IMR-90 (cell line): ENCODE measurements around the gene IFNA17. TPM values are rescaled to one million over a fixed set of nuclear protein-coding genes. Genes with fewer than 3 reads are reported as not detected.

ENCODE experiments used
- ATAC-seq: fragments of 200-7000 bp; cut with Tn5 transposase; 2 replicates; pipeline ENCODE4 v1.9.1; 2020; ENCODE audit warnings: low read depth, mild to moderate bottlenecking, moderate library complexity
- BruUV-seq: library from RNA; stranded (reverse); fragments of 400-500 nt; replicated peaks from 2 replicates; lab custom pipeline; 2021; lab: Mats Ljungman, UMichigan
- CTCF ChIA-PET: fragments of 300-600 bp; formaldehyde crosslinking; extraction: SDS; loops from one replicate; lab custom pipeline; 2021; ENCODE audit warnings: antibody characterized with exemption; lab: Yijun Ruan, JAX
- POLR2A ChIA-PET: fragments of 300-600 bp; sonication (Branson Sonifier 250); formaldehyde crosslinking; loops from one replicate; lab custom pipeline; 2022; ENCODE audit warnings: antibody characterized with exemption; ENCODE audit not compliant: unreplicated experiment; lab: Charles Lee
- DNase-seq: peaks from one replicate; pipeline ENCODE4 v3.0.0; 2013
- H2AFZ ChIP-seq: replicated peaks from 2 replicates; pipeline ENCODE3; 2013; ENCODE audit warnings: low read length, mild to moderate bottlenecking; ENCODE audit not compliant: poor library complexity
- H2AK5ac ChIP-seq: 2 replicates; pipeline ENCODE4 v1.6.1; 2013; ENCODE audit warnings: low read depth, low read length, inconsistent platforms
- H2AK9ac ChIP-seq: replicated peaks from 2 replicates; pipeline ENCODE3; 2013; ENCODE audit warnings: mild to moderate bottlenecking, low read depth, low read length, moderate library complexity; ENCODE audit not compliant: poor library complexity
- H2BK120ac ChIP-seq: 2 replicates; pipeline ENCODE4 v1.6.1; 2013; ENCODE audit warnings: low read depth, low read length, inconsistent platforms
- H2BK15ac ChIP-seq: 3 replicates; pipeline ENCODE4 v1.6.1; 2013; ENCODE audit warnings: low read depth, low read length, inconsistent platforms
- H2BK20ac ChIP-seq: 2 replicates; pipeline ENCODE4 v1.6.1; 2013; ENCODE audit warnings: low read depth, mild to moderate bottlenecking, inconsistent platforms, low read length, moderate library complexity
- H2BK5ac ChIP-seq: 2 replicates; pipeline ENCODE4 v1.6.1; 2013; ENCODE audit warnings: mild to moderate bottlenecking, low read depth, low read length, inconsistent platforms; ENCODE audit not compliant: poor library complexity, severe bottlenecking
- H3K14ac ChIP-seq: replicated peaks from 2 replicates; pipeline ENCODE4 v1.6.1; 2013; ENCODE audit warnings: low read depth, low read length, inconsistent platforms
- H3K18ac ChIP-seq: 2 replicates; pipeline ENCODE4 v1.6.1; 2013; ENCODE audit warnings: low read depth, low read length, control low read depth
- H3K23ac ChIP-seq: 2 replicates; pipeline ENCODE4 v1.6.1; 2013; ENCODE audit warnings: low read depth, low read length, inconsistent platforms
- H3K27ac ChIP-seq: 2 replicates; pipeline ENCODE4 v1.5.1; 2013; ENCODE audit warnings: mild to moderate bottlenecking, control low read depth, low read length; ENCODE audit not compliant: insufficient read depth
- H3K27me3 ChIP-seq: 2 replicates; pipeline ENCODE4 v1.6.1; 2013; ENCODE audit warnings: low read length; ENCODE audit not compliant: control insufficient read depth, insufficient read depth
- H3K36me3 ChIP-seq: 2 replicates; pipeline ENCODE4 v1.6.1; 2013; ENCODE audit warnings: low read length, mixed read lengths; ENCODE audit not compliant: control insufficient read depth, insufficient read depth
- H3K4ac ChIP-seq: 2 replicates; pipeline ENCODE4 v1.6.1; 2013; ENCODE audit warnings: low read depth, low read length, inconsistent platforms
- H3K4me1 ChIP-seq: 2 replicates; pipeline ENCODE4 v1.6.1; 2013; ENCODE audit warnings: low read length, mixed read lengths; ENCODE audit not compliant: control insufficient read depth, insufficient read depth
- H3K4me2 ChIP-seq: 2 replicates; pipeline ENCODE4 v1.6.1; 2013; ENCODE audit warnings: low read depth, mild to moderate bottlenecking, control low read depth, low read length, moderate library complexity
- H3K4me3 ChIP-seq: 2 replicates; pipeline ENCODE4 v1.5.1; 2013; ENCODE audit warnings: low read depth, mild to moderate bottlenecking, control low read depth, low read length, moderate library complexity; ENCODE audit not compliant: insufficient read depth
- H3K56ac ChIP-seq: 2 replicates; pipeline ENCODE4 v1.6.1; 2013; ENCODE audit warnings: low read length, inconsistent platforms; ENCODE audit not compliant: insufficient read depth; ENCODE audit errors: extremely low read depth
- H3K79me1 ChIP-seq, 2 experiments: 2 replicates each; pipeline ENCODE4 v1.6.1; 2013; ENCODE audit warnings: low read length in 2 of 2, inconsistent platforms in 1 of 2, low read depth in 1 of 2
- H3K9ac ChIP-seq: 2 replicates; pipeline ENCODE4 v1.6.1; 2013; ENCODE audit warnings: low read depth, low read length, control low read depth
- H3K9me1 ChIP-seq: 2 replicates; pipeline ENCODE4 v1.6.1; 2013; ENCODE audit warnings: low read length, inconsistent platforms; ENCODE audit not compliant: insufficient read depth
- H3K9me3 ChIP-seq: 2 replicates; pipeline ENCODE4 v1.6.1; 2013; ENCODE audit warnings: low read length; ENCODE audit not compliant: control insufficient read depth, insufficient read depth
- H4K20me1 ChIP-seq: 2 replicates; pipeline ENCODE4 v1.6.1; 2013; ENCODE audit warnings: low read length, inconsistent platforms; ENCODE audit not compliant: insufficient read depth
- H4K5ac ChIP-seq: 2 replicates; pipeline ENCODE4 v1.6.1; 2013; ENCODE audit warnings: mild to moderate bottlenecking, low read depth, low read length, control low read depth
- H4K8ac ChIP-seq, 2 experiments: 2 replicates each; pipeline ENCODE4 v1.6.1; 2013; ENCODE audit warnings: low read depth in 2 of 2, low read length in 2 of 2, control low read depth in 1 of 2, inconsistent platforms in 1 of 2
- H4K91ac ChIP-seq: 2 replicates; pipeline ENCODE4 v1.6.1; 2013; ENCODE audit warnings: low read depth, low read length, inconsistent platforms; ENCODE audit not compliant: insufficient read depth
- CEBPB ChIP-seq: IDR thresholded peaks from 2 replicates; pipeline ENCODE4 v1.6.1; 2012; ENCODE audit warnings: low read depth, low read length, improper control_type of control experiment
- CHD1 ChIP-seq: IDR thresholded peaks from 2 replicates; pipeline ENCODE4 v1.6.1; 2012; ENCODE audit warnings: low read depth, low read length, improper control_type of control experiment
- FOS ChIP-seq: fragments of 150-350 bp; IDR thresholded peaks from 2 replicates; pipeline ENCODE4 v1.6.1; 2016; ENCODE audit warnings: low read depth, low read length
- MAFK ChIP-seq: IDR thresholded peaks from 2 replicates; pipeline ENCODE4 v1.6.1; 2012; ENCODE audit warnings: low read depth, low read length, improper control_type of control experiment
- MAZ ChIP-seq: IDR thresholded peaks from 2 replicates; pipeline ENCODE4 v1.6.1; 2012; ENCODE audit warnings: low read depth, mild to moderate bottlenecking, low read length, improper control_type of control experiment, moderate library complexity, borderline replicate concordance
- MXI1 ChIP-seq: IDR thresholded peaks from 2 replicates; pipeline ENCODE4 v1.6.1; 2012; ENCODE audit warnings: low read depth, mild to moderate bottlenecking, low read length, moderate library complexity, borderline replicate concordance
- POLR2A ChIP-seq: IDR thresholded peaks from 2 replicates; pipeline ENCODE4 v1.6.1; 2012; ENCODE audit warnings: mild to moderate bottlenecking, low read depth, low read length
- RAD21 ChIP-seq: IDR thresholded peaks from 2 replicates; pipeline ENCODE4 v1.6.1; 2012; ENCODE audit warnings: low read length, improper control_type of control experiment
- RCOR1 ChIP-seq: IDR thresholded peaks from 2 replicates; pipeline ENCODE4 v1.6.1; 2012; ENCODE audit warnings: mild to moderate bottlenecking, low read length, improper control_type of control experiment; ENCODE audit not compliant: insufficient replicate concordance
- SMC3 ChIP-seq: fragments of 150-350 bp; IDR thresholded peaks from 2 replicates; pipeline ENCODE4 v1.6.1; 2016; ENCODE audit warnings: low read depth, mild to moderate bottlenecking, antibody characterized with exemption, low read length, moderate library complexity
- WGBS, 2 experiments: methylation state at CpG; one replicate each; pipeline versions ENCODE4 v1.1.5 to v1.1.7; 2013; ENCODE audit warnings: missing lambda C conversion rate in 2 of 2; ENCODE audit not compliant: insufficient read length in 1 of 2; ENCODE audit errors: extremely low coverage in 2 of 2; 5-methylcytosine and 5-hydroxymethylcytosine counted together
- dilution Hi-C: fragments of 300-500 bp; cut with HindIII; formaldehyde crosslinking; loops from one replicate; pipeline ENCODE4 v1.14.3; 2018; ENCODE audit warnings: low sequenced_read_pairs; ENCODE audit not compliant: unreplicated experiment
- in situ Hi-C: fragments of 300-500 bp; cut with MboI; formaldehyde crosslinking; loops from 3 replicates; pipeline ENCODE4 v1.14.3; 2019; ENCODE audit warnings: low sequenced_read_pairs, inconsistent platforms, mixed read lengths
- intact Hi-C: fragments of 100-400 bp; cut with micrococcal nuclease; formaldehyde crosslinking; loops from 2 replicates; pipeline ENCODE4 v1.10.0; 2022
- polyA plus RNA-seq, 3 experiments: library from polyadenylated mRNA; depleted of rRNA; stranded (reverse); fragments of >200 nt; gene quantifications; 2 replicates each; pipeline ENCODE4 v1.2.3, GENCODE V29; 2012; ENCODE audit warnings: low replicate concordance in 1 of 3
- total RNA-seq: library from RNA; depleted of rRNA; stranded (reverse); fragments of >200 nt; gene quantifications from 2 replicates; pipeline ENCODE4 v1.2.3, GENCODE V29; 2012
- TF ChIP-seq, protein P1 (sequence below): conservative IDR thresholded peaks from 2 replicates; pipeline ENCODE4 v1.5.1; 2012; ENCODE audit warnings: mild to moderate bottlenecking, low read depth, low read length, improper control_type of control experiment

Gene IFNA17
- total and polyA plus RNA-seq, 2 of the 4 experiments (the other 2 are of a cell fraction), result not detected

DNA sequence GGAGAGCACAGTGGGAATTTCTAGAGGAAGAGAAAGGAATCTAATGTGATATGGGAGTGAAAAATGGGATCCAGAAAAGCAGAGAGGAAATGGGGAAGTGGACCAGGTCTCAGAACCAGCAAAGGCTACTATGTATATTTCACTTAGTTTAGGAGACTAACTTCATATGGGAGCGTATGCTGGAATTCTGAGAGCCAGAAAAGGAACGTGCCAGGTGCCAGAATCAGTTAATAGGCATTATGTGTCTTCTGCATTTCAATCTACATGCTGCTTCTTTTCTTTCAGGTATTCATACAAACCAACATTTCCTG, 40.3 kb upstream of the IFNA17 start:
- H3K9ac ChIP-seq, result no peak overlapping the region
- H3K9me1 ChIP-seq, result no peaks in the 10 kb centered on the region
- CTCF ChIA-PET, result no interaction called here
- no peak overlapping the region for H3K4me2 ChIP-seq
- H4K20me1 ChIP-seq, result no peaks in the 10 kb centered on the region
- TF ChIP-seq RCOR1 (no peak), CEBPB (no peak), CHD1 (no peak), MAZ (no peak), SMC3 (no peak), RAD21 (no peak), FOS (no peak), MAFK (no peak), POLR2A (no peak), MXI1 (no peak)
- TF ChIP-seq, protein P1, sequence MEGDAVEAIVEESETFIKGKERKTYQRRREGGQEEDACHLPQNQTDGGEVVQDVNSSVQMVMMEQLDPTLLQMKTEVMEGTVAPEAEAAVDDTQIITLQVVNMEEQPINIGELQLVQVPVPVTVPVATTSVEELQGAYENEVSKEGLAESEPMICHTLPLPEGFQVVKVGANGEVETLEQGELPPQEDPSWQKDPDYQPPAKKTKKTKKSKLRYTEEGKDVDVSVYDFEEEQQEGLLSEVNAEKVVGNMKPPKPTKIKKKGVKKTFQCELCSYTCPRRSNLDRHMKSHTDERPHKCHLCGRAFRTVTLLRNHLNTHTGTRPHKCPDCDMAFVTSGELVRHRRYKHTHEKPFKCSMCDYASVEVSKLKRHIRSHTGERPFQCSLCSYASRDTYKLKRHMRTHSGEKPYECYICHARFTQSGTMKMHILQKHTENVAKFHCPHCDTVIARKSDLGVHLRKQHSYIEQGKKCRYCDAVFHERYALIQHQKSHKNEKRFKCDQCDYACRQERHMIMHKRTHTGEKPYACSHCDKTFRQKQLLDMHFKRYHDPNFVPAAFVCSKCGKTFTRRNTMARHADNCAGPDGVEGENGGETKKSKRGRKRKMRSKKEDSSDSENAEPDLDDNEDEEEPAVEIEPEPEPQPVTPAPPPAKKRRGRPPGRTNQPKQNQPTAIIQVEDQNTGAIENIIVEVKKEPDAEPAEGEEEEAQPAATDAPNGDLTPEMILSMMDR, result no peak
- DNase-seq (no peak), ATAC-seq (no peak)
- H3K4me3 ChIP-seq, result no peak overlapping the region
- H2BK5ac ChIP-seq, result no peak overlapping the region
- no peaks in the 10 kb centered on the region for H3K36me3 ChIP-seq
- H3K18ac ChIP-seq, result no peak overlapping the region
- no peak overlapping the region for H4K5ac ChIP-seq
- no peak overlapping the region for H3K4ac ChIP-seq
- no peak overlapping the region for H2BK120ac ChIP-seq
- H3K23ac ChIP-seq, result no peak overlapping the region
- intact Hi-C loops, result no loop called here
- no peak overlapping the region for H2BK20ac ChIP-seq
- peaks cover 1% of the 10 kb centered on the region; the same call in 1 of the 2 replicates for H3K27me3 ChIP-seq
- WGBS, 2 experiments, result no CpG with 5 or more reads among the region's 2 CpGs
- H2AK5ac ChIP-seq, result no peak overlapping the region
- no peak overlapping the region for H3K14ac ChIP-seq
- no peaks in the 10 kb centered on the region for H3K4me1 ChIP-seq
- no peak overlapping the region for H2AK9ac ChIP-seq
- no peak overlapping the region for H2AFZ ChIP-seq
- POLR2A ChIA-PET, result no interaction called here
- no peak overlapping the region for H4K91ac ChIP-seq
- dilution Hi-C loops, result no loop called here
- no peaks in the 10 kb centered on the region for H3K9me3 ChIP-seq
- H3K56ac ChIP-seq, result no peak overlapping the region
- no peak overlapping the region for H3K27ac ChIP-seq
- no peaks in the 10 kb centered on the region for H3K79me1 ChIP-seq
- in situ Hi-C loops, result no loop called here
- H2BK15ac ChIP-seq, result no peak overlapping the region
- H4K8ac ChIP-seq, result no peak overlapping the region
- BruUV-seq, result no TSS peak
